Measurements from ENCODE around the gene SNW1.
"Not testable (repeated sequence)": the region's sequence is repeated elsewhere in the genome, so short reads cannot be mapped to it uniquely, and the experiment has no call there.

SNW1 gene

DNA sequence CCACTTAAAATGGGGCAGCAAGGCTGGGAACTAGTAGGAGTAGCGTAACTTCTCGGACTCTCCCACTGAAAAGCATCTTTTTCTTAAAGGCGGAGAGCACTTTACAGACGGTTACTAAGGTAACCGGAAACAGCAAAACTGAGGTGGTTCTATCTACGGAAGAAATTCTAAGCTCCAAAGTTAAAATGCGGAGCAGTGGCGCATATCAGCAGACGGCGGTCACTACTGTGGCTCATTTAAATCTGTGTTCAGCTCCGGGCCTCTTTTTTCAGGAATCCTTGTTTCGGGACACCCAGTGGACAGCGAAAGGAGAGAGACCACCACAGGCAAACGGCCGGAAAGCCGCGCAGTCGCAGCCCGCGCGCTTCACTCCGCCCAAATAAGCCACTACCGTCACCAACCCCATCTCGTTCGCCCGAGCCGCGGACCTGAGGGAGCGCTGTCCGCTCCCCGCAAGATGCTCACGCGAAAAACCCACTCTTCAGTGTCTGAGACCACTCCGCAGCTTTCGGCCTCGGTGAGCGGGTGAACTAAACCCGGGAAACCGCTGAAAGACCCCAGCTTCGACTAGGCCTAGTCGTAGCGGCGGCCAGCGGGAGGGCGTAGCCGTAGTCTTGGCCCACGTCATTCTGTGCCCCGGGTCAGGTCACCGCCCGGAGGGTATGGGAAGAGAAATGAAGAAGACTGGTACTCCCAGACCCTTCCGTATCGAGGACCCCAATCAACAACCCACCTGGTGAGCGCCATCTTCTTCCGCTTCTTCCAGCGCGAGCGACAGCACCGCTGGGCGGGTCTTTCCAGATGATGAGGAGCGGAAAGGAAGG, at the start of gene SNW1:
SNW1 (minus strand) TSS at position 776 of the 824 bp plus-strand sequence; CDS start at position 747, 29 bp downstream.
- in situ Hi-C loops (cut with MboI; ENCODE audit: low sequenced_read_pairs): no loop called here

DNA sequence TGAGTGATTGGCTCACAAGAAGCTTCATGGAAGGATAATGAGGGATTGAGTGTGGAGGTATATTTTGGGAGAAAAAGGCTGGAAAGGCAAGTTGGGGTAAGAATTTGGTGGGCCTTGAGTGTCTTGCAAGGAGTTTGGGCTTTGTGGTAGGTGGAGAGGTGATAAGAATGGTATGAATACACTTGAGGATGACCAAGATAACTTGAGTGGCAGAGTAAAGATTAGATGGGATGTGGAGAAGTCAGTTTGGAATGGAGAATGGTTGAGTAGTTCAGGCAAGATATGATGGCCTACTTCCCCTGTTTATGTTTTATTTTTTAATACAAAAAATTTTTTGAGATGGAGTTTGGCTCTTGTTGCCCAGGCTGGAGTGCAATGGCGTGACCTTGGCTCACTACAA, 48.1 kb upstream of the SNW1 start:
- in situ Hi-C loops (cut with MboI; ENCODE audit: low sequenced_read_pairs): no loop called here

DNA sequence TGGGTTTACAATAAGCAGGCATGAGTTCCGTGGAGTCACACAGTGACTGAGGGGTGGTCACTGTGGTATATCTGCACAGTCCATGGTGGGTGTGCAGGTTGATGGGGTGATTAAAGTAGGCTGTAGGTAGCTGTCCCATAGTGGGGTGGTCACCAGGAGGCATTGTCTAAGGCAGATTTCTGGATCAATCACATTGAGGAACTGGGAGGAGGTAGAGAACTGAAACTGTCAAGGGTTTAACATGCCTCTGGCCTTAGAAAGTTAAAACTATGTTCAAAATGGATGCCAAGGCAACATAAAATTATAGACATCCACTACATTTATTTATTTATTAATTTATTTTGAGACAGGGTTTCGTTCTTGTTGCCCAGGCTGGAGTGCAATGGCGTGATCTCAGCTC, 47.3 kb upstream of the SNW1 start:
- in situ Hi-C loops (cut with MboI; ENCODE audit: low sequenced_read_pairs): no loop called here

DNA sequence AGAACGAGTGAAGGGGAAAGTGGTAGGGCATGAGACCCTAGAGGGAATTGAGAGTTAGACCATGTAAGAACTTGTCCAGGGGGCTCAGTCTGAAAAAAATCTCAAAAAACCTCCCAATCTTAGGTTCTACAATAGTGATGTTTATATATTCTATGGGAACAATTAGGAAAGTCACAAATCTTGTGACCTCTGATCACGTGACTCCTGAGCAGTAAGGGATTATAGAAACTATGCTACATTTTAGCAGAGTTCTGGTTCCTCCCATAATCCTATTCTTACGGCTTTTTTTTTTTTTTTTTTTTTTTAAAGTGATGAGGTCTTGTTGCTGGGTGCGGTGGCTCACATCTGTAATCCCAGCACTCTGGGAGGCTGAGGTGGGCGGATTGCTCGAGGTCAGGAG, 44.8 kb upstream of the SNW1 start:
- in situ Hi-C loops (cut with MboI; ENCODE audit: low sequenced_read_pairs): no loop called here

DNA sequence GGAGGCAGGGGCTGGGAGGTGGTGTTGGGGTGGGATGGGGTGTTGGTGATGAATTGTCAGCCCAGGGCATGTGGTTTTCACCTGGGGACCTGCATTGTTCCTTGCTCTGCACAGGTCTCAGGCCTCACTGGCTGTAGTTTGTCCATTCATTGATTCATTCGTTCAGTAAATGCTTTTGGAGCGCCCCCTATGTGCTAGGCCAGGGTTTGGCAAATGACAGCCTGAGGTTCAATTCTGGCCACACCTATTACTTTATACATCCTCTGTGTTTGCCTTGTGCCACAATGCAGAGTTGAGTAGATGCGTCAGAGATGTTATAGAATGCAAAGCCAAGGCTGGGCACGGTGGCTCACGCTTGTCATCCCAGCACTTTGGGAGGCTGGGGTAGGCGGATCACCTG, 43.6 kb upstream of the SNW1 start:
- in situ Hi-C loops (cut with MboI; ENCODE audit: low sequenced_read_pairs): no loop called here

DNA sequence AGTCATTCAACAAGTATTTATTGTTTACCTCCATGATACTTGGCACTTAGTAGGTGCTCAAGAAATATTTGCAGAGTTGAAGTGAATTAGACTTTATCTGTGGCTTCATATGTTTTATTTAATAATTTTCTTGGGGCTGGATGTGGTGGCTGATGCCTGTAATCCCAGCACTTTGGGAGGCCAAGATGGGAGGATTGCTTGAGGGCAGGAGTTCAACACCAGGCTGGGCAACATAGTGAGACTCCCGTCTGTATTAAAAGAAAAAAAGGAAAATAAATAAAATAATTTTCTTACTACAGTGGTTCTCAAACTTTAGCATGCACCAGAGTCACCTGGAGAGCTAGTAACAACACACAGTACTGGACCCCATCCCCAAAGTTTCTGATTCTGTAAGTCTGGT, 39.9 kb upstream of the SNW1 start:
- in situ Hi-C loops (cut with MboI; ENCODE audit: low sequenced_read_pairs): no loop called here

DNA sequence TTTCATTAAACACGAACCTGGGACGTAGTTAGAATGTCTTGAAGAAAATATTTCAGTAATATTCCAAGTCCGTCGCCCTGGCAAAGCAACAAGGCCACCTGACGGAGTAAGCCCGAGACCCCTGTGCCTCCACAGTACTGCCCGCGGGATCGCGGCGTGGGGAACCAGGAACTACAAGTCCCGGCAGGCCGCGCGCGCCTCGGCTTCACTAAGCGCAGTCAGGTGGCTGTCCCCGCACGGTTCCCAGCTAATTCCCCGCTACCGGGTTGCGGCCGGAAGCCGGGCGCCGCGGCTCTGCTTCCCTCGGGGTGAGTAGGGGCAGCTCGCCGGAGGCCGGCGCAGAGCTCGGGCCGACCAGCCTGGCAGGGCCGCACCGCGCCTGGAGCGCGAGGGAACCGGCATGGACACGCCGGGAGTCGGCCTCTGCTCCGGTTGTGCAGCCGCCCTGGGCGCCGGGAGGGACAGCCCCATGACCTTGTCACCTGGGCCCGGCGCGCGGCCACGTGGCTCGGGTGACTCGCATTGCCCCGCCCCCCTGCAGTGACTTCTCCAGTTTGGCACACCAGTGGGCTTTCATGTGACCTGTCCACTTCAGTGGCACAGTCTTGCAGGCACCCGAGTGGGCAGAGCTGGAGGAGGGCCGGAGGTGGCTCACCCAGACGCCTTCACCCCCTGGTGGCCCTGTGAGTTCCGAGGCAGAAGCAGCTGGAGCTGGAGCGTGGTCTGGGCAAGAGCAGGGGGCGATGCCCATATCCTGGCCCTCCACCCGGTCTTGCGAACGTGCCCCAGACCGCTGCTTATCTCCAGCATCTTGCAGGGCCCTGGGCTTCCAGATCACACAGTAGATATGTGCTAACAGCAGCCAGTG, 39.1 kb upstream of the SNW1 start, which contains the start of gene ADCK1:
ADCK1 (plus strand) TSS at position 247 of the 868 bp plus-strand sequence. CDS start 18,870 bp downstream, outside the sequence.
- in situ Hi-C loops (cut with MboI; ENCODE audit: low sequenced_read_pairs): no loop called here

DNA sequence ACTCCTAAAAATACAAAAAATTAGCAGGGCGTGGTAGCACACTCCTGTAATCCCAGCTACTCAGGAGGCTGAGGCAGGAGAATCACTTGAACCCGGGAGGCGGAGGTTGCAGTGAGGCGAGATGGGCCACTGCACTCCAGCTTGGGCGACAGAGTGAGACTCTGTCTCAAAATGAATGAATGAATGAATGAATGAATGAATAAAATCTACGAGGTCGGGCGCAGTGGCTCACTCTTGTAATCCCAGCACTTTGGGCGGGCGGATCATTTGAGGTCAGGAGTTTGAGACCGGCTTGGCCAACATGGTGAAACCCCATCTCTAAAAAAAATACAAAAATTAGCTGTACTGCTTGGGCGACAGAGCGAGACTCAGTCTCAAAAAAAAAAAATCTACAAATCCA, 38.5 kb upstream of the SNW1 start:
- in situ Hi-C loops (cut with MboI; ENCODE audit: low sequenced_read_pairs): not testable (repeated sequence)

DNA sequence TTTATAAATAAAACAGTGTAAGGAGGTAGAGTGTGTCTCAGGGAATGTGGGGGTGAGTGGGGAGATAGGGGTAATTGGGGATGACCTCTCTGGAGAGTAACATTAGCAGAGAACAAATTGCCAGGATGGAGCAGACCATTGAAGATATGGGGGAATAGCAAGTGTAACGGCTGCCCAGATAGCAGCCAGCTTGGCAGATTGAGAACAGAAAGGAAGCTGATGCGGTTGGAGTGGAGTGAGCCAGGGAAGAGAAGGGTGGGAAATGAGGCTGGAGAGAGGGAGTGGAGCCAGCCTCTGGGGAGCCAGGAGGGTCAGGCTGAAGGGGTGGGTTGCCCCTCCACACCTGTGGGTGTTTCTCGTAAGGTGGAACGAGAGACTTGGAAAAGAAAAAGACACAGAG, 33.4 kb upstream of the SNW1 start:
- in situ Hi-C loops (cut with MboI; ENCODE audit: low sequenced_read_pairs): no loop called here

DNA sequence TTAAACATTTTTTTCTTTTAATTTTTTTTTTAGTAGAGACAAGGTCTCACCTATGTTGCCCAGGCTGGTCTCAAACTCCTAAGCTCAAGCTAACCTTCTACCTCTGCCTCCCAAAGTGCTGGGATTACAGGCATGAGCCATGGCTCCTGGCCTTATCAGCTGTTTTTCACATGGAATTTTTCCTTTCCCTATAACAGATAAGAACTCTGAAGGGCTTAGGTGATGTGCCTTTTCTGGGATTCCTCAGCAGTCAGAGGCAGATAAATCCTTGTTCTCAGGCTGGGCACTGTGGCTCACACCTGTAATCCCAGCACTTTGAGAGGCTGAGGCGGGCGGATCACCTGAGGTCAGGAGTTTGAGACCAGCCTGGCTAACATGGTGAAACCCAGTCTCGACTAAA, 32.3 kb upstream of the SNW1 start:
- in situ Hi-C loops (cut with MboI; ENCODE audit: low sequenced_read_pairs): not testable (repeated sequence)

DNA sequence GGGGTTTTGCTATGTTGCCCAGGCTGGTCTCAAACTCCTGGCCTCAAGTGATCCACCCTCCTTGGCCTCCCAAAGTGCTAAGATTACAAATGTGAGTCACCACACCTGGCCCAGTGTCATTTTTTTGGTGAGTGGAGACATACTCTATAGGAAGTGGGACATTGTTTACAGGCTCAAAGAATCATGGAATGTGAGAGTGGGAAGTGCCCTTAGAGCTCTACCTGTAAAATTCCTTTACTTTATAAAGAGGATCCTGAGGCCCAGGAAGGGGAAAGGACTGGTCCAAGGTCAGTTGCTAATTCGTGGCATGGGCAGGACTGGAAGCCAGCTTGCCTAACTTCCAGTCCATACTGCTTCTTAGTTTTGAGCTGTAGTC, 30.3 kb upstream of the SNW1 start:
- in situ Hi-C loops (cut with MboI; ENCODE audit: low sequenced_read_pairs): no loop called here

DNA sequence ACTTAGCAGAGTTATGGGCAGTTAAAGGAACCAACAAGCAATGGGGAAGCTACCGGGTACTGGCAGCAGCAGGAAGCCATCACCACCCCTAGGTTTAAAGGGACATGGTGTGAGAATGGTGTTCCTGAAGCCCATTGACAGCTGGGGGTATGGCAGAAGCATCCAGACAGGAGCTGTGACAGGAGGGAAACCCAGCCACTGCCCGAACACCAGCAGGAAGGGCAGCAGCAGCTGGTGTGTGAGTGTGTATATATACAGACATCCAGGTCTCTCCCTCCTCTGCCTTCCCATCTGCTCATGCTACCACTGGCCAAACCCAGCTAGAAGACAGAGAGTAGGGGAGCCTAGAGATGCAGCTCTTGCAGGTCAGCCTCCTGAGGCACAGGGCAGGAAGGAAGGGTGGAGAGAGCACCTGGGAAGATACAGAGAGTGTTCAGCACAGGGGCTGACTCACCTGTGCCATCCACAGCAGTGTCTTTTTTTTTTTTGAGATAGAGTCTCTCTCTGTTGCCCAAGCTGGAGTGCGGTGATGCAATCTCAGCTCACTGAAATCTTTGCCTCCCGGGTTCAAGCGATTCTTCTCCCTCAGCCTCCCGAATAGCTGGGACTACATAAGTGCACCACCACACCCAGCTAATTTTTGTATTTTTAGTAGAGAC, 29.7 kb upstream of the SNW1 start:
- in situ Hi-C loops (cut with MboI; ENCODE audit: low sequenced_read_pairs): no loop called here

DNA sequence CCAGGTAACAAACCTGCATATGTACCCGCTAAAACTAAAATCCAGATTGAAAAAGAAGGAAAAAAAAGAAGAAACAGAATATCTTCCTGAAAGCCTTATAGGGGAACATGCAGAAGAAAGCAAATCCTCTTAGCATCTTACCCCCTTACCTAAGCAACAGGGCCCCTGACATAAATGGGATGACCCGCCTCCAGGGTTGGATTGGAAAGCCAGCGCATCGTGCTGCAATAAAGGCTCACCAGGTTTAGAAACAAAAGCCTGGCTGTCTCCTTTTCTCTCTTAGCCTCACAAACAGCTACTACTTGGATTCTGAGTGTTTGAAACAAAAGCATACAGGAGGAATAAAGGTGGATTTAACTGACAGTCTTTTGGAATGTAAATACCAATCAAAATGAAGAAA, 25.2 kb upstream of the SNW1 start:
- in situ Hi-C loops (cut with MboI; ENCODE audit: low sequenced_read_pairs): no loop called here

DNA sequence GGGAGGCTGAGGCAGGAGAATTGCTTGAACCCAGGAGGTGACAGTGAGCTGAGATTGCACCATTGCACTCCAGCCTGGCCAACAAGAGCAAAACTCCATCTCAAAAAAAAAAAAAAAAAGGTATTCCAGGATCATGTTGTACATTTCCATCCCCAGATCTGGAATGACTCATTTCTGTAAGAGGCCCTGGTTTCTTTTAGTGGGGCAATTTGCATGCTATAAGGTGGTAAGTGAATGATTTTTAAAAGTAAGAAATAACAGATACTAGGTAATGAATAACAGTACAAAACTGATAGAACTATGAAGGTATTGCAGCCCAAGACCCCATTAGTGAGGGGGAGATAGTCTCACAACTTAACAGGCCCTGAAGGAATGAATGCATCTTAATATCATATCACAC, 21.2 kb upstream of the SNW1 start:
- in situ Hi-C loops (cut with MboI; ENCODE audit: low sequenced_read_pairs): no loop called here

DNA sequence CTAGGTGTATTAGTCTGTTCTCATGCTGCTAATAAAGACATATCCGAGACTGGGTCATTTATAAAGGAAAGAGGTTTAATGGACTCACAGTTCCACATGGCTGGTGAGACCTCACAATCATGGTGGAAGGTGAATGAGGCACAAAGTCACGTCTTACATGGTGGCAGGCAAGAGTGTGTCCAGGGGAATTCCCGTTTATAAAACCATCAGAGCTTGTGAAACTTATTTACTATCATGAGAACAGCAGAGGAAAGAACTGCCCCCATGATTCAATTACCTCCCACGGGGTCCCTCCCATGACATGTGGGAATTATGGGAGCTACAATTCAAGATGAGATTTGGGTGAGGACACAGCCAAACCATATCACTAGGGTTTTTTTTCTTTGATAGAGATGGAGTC, 13.0 kb upstream of the SNW1 start:
- in situ Hi-C loops (cut with MboI; ENCODE audit: low sequenced_read_pairs): not testable (repeated sequence)

DNA sequence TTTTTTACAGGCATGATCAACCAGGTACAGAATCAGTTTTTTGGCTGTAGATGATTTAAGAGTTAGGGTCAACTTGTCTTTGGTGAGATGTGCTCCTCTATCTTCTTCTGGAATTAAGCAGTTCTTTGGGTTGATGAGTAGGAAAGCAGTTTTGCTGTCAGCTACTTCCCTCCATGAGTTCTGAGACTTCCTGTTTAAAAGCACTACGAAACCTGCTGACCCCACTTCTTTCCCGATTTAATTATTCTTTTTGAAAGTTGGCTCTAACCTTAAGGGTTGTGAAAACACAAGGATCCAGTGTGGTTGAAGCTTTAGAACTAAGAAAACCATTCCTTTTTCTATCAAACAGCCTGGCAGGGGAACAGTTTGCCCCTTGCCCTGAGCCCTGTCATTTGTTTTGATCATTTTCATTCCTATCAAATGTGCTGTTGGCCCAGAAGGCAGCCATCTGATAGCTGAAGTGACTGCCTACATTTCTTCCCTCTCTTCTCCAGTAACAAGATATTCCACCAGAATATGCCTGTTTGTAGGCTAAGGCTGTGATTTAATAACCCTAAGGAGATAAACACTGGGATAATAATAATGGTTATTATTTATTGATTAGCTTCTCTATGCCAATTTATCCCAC, 7.6 kb upstream of the SNW1 start:
- in situ Hi-C loops (cut with MboI; ENCODE audit: low sequenced_read_pairs): not testable (repeated sequence)

DNA sequence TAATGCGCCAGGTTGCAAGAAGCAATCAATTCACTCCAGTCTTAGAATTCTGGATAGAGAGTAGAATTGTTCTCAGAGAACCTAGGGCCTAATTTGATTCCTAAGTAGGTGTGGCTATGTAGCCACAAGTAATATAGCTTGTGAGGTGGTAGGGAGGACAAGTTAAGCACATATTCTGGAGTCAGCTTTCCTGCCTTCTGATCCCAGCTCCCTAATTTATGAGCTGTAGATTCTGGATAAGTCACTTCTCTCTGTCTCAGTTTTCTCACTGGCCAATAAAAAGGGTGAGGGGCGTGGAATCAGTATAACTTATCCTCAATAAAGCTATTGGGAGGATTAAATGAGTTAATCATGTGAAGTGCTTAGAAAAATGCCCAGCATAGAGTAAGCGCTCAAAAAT, 3.0 kb upstream of the SNW1 start:
- in situ Hi-C loops (cut with MboI; ENCODE audit: low sequenced_read_pairs): no loop called here

DNA sequence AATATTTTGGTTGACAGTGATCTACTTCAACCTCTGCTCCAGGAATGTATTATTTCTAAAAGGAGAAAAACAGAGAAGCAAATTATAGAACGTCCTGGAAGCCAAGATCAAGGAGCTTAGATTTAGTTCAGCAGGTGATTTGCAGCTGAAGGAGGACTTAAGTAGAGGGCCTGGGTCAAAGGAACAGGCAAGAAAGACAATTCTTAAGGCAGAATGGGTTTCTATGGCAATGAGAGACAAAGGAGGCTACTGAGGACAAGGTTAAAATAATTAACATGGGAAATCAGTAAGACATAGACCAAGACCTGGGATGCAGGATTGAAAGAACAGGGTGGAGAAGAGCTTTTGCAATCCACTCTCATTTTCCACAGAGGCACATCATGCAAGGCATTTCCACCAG, 2.4 kb upstream of the SNW1 start:
- in situ Hi-C loops (cut with MboI; ENCODE audit: low sequenced_read_pairs): no loop called here

DNA sequence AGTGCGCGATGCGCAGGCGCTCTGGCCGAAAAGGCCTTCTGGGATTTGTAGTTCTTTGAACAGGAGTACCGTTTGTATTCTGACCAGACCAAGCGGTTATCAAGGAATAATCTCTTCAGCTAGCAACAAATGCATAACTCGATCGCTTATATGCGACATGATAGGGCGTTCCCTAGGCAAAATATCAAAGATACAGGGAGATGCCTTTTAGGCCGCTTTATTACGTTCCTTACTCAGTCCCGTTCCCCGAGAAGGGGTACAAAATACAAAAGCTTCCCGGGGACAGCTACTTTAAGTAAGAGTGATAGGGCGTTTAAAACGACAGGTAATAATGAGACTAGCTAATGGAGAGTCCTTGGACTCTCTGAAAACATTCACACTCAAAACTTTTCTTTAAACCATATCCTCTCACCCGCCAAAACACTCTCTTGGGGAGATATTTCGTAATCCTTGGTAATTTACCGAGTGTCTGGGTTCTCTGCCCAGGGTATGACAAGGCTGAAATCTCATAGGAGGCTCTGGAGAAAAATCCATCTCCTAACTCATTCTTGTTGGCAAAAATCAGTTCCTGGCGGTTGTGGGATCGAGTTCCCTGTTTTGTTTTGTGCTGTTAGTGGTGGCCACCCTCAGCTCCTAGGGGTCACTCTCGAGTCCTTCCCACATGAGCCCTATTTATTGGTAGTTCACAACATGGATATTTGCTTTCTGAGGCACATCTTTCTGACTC, 412 bp upstream of the SNW1 start:
- in situ Hi-C loops (cut with MboI; ENCODE audit: low sequenced_read_pairs): no loop called here

DNA sequence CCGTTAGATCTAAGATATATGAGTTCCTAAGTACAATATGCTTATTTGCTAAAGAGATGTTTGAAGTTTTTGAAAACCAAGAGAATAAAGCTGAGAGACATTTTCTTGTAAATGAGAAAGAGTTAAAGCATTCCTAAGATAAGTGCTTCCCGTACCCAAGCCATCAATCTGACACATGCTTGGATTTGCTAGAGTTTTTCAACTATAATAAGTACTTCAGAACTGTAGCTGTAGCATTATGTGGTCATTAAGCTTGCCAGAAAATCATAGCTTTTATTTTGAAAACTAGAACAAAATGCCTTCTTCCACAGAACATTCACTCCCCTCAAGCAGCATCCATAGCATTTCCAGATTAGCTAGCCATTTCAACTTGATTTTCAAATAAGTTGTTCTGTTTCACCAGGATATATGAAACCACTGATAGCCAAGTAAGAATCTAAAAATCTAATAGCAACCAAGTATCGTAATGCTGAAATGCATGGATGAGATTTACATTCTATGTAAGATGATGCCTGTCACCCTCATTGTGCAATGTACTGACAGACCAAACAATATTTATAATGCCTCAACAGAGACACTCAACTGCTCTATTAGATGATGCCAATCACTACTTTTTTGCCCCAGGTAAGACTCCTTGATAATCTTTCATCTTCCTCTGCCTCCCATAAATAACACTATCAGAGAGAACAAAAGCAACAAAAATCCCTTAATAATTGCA, 8.0 kb downstream of the SNW1 start:
- in situ Hi-C loops (cut with MboI; ENCODE audit: low sequenced_read_pairs): no loop called here
